GM21360 (cell line): ENCODE results near the gene ZDHHC18.

Experiments
- ATAC-seq: cut with Tn5 transposase; IDR thresholded peaks from one replicate; pipeline ENCODE4 v1.9.1; 2021; ENCODE audit warnings: mild to moderate bottlenecking, moderate library complexity; ENCODE audit not compliant: unreplicated experiment

Gene ZDHHC18

GRCh38 chr1:26890467-26890796, 63.9 kb downstream of the ZDHHC18 start:
- peak; percentile 31 for ATAC-seq

GRCh38 chr1:26894263-26894662, 67.8 kb downstream of the ZDHHC18 start:
- ATAC-seq = no peak

- ATAC-seq = no peak
Observed at GRCh38 chr1:26897351-26897750, 70.9 kb downstream of the ZDHHC18 start.

DNA sequence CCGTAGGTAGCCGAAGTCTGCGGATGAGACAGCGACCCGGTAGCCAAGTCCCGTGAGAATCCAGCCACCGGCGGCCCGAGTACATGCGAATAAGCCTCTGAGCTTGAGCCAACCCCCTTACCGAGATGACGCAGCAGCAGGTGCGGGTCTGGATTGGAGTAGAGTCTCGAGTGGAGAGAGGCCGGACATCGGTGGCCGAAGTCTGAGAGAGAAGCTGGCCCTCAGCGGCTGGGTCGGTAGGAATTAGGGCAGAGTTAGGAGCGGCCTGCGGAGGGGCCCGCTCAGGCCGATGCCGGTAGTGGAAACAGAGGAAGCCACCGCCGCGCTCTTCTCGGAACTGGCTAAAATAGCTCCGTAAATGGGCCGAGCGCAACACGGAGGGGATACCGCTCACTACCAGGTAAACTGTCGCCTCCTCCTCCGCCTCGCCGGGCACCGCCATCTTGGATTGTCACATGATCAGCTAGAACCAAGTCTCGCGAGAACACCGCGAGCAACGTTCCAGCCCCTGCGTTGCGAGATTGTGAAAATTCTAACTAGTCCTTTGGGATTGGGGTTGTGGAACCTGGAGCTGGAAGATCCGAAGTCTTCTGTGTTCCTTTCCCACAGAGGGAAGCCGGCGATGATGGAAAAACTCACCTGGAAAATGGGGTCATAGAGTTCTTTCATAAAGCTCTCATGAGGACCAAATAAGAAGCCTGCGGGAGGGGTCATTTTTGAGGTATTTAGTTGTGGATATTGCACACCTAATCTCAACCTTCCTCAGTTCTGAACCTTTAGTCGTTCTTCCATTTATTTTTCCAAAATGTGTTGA, 73.7 kb downstream of the ZDHHC18 start, which contains the start of gene GPATCH3:
Gene GPATCH3 (minus strand): TSS at position 467 of the 814 bp plus-strand sequence. CDS start 25 bp downstream, at position 442.
- peak; percentile 76 for ATAC-seq

DNA sequence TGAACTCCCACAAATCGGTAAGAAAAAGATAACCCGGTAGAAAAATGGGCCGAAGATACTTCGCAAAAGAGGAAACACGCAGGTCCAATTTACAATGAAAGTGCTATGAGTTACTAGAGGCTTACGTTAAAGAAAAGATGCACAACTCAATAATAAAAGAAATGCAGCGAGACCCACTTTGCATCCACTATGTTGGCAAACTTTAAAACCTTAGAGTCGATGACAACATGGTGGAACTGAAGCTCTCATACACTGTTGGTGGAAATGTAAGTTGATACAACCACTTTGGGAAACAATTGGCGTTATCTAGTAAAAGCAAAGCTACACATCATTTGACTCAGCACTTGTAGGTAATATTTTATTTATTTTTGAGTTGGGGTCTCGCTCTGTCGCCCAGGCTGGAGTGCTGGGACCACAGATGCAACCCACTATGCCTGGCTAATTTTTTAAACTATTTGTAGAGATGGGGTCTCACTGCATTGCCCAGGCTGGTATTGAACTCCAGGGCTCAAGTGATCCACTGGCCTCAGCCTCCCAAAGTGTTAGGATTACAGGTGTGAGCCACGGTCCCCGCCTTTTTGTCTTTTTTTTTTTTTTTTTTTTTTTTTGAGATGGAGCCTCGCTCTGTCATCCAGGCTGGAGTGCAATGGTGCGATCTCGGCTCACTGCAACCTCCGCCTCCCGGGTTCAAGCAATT, 74.5 kb downstream of the ZDHHC18 start:
- no peak for ATAC-seq
